ENCODE measurements around the gene DUOXA1.
"Not testable (repeated sequence)": the region's sequence is repeated elsewhere in the genome, so short reads cannot be mapped to it uniquely, and the experiment has no call there.

DUOXA1 gene

GRCh38 chr15:45112591-45113379, 16.9 kb downstream of the DUOXA1 start:
- DNase-seq (ENCODE audit: low read depth in 2 of 2) = no peak

DNA sequence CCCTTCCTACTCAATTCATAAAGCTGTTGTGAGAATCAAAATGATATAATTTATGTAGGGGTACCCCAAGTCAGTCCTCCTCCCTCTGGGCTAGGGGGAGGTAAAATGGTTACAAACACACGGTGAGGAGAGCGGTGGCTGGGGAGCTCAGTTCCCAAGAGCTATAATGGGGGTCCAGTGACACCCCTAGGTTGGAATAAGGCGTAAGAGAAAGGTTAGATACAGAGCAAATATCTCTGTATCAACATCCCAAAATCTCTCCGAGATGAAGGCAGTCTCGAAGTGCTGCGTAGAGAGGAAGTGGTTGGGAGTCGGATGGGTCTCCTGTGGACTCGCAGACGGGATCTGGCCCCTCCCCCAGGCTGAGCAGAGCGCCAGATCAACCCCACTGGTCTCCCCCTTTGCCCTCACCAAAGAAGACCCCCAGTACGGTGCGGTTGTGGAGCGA, 17.5 kb downstream of the DUOXA1 start:
- no peak for DNase-seq (ENCODE audit: low read depth in 2 of 2)

- DNase-seq (ENCODE audit: low read depth in 2 of 2) = no peak
Measured at GRCh38 chr15:45111390-45112142, 18.1 kb downstream of the DUOXA1 start.

- no peak for DNase-seq (ENCODE audit: low read depth in 2 of 2)
Measured at GRCh38 chr15:45110256-45110820, 19.3 kb downstream of the DUOXA1 start.

- no peak for DNase-seq (ENCODE audit: low read depth in 2 of 2)
Measured at GRCh38 chr15:45107941-45108630, 21.6 kb downstream of the DUOXA1 start.

- no peak for DNase-seq (ENCODE audit: low read depth in 2 of 2)
Measured at GRCh38 chr15:45106002-45106790, 23.5 kb downstream of the DUOXA1 start.

DNA sequence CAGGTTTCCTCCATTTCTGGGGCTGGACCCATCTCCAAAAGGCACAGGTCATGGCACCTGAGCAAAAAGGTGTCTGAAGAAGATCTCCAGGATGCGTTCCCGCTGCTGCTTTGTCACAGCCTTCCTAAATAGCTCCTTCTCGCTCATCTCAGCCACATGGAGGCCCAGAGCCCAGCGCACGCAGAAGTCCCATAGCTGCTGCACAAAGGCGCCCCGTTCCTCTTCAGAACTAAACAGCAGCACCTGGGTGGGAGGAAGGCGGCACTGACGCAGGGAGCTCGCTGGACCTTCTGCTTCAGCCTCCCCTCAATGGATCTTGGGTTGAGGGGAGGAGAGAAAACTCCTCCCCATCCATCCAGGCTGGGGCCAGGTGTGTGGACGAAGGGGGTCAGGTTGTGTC, 24.1 kb downstream of the DUOXA1 start:
- DNase-seq (ENCODE audit: low read depth in 2 of 2) = no peak

DNA sequence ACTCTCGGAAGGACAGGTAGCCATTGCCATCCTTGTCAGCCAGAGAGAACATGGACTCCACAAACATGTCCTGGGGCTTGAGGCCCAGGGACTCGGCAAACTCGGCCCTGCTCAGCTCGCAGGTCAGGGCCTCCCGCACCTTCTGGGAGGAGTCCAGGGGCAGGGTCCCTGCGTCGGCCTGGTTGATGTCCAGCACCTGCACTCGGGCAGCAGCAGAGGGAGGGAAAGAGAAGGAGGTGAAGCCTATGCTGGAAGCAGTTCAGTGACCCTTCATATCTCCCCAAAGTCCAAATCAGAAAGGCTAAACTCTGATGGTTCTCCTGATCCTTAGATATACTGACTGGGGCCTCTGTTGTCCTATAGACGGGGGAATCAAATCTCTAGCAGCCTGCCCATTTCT, 25.5 kb downstream of the DUOXA1 start:
- DNase-seq (ENCODE audit: low read depth in 2 of 2) = not testable (repeated sequence)

GRCh38 chr15:45102226-45102625, 27.5 kb downstream of the DUOXA1 start:
- DNase-seq (ENCODE audit: low read depth in 2 of 2) = no peak

- DNase-seq (ENCODE audit: low read depth in 2 of 2) = no peak
Measured at GRCh38 chr15:45101749-45102148, 27.9 kb downstream of the DUOXA1 start.

DNA sequence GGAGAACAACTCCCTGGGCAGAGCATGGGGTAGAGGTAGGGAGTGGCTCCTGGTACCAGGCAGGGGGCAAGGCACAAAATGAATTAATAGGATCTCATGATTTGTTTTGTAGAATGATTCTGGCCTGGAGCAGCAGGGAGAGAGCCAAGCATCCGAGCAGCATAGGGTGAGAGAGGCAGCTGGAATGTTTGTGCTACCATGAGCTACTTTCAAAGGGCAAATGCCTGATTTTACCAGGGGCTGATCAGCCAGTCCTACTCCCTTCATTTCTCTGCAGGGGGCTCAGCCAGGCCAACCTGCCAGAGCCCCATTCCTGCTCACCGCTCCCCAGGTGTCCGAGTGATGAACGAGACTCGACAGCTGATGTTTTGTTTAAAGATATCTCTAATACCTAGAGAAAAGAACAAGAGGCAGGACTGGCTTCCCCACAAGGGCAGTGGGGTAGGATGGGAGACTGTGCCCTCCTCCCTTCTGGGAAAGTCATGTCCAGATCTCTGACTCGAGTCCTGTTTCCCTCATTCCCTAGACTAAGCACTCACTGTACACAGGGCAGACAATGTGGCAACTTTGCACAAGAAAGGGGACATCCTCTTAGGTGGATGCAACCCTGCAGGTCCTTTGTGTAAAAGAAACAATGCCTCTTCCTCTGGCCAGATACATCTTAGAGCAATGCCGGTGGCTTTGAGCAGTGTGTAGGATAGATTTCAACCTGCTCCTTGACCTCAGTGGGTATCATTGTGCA, 28.6 kb downstream of the DUOXA1 start:
- no peak for DNase-seq (ENCODE audit: low read depth in 2 of 2)

GRCh38 chr15:45099549-45100165, 30.0 kb downstream of the DUOXA1 start:
- DNase-seq (ENCODE audit: low read depth in 2 of 2) = no peak

GRCh38 chr15:45097466-45097865, 32.2 kb downstream of the DUOXA1 start:
- DNase-seq (ENCODE audit: low read depth in 2 of 2) = no peak

DNA sequence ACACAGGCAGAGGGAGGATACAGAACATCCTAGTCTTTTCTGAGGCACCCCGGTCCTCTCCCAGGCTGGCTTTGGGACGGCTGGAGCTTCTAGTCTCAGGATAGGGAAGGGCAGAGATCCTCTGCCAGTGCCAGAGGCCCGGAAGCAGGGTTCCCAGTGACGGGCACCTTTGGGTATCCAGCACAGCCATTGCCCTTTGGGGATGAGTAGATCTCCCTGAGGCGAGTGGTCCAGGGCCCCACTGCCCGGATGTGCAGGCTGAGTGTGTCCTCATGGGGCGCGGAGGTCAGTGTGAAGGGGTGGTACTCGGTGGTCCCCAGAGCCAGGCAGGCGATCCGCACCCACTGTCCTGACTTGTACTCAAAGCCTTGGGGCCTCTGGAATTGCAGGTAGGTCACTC, 34.0 kb downstream of the DUOXA1 start:
- DNase-seq (ENCODE audit: low read depth in 2 of 2) = no peak

DNA sequence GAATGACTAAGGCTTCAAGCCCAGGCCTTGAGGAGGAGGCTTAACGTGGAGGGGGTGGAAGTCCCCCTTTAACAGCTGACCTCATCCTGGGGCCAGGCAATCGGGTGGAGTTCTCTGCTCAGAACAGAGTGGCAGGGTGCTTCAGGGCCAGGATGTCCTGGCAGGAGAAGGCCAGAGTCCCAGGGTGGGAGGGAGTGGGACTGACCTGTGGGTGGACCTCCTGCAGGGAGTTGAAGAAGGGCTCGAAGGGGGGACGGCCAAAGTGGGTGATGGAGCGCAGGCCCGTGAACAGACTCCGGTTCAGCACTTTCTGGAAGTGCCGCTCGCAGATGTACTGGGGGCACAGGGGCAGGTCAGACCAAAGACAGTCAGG, 35.3 kb downstream of the DUOXA1 start:
- DNase-seq (ENCODE audit: low read depth in 2 of 2) = no peak

DNA sequence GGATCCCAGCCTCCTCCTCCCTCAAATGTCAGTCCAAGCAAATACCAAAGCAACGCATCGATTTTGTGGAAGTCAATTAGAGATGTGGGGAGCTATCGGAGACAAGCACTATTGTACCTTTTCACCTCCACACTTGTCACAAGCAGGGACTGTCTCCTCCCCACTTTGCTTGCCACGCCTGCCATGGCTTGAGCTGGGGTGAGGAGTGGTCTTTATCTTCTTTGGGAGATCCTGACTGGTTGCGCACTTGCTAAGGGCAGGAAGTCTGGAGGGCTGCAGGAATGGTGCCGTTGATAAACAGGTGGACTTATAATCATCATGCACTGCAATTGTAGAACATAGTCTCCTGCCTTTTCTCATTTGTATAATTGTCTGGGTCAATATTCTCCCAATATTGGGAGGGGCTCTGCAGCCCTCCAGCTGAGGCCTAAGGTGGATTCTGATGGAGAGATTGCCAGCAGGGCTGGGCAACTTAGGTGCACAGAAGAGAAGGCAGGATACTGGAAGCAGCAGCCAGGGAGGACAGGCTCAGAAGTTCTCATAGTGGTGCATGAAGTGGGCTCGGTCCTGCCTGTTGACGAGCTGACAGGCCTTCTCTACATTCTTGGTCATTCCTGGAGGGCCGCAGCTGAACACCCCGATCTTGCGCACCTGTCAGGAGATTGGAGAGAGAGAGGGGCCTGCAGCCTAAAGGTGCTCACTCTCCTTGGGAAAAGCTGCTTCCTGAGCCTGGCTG, 35.9 kb downstream of the DUOXA1 start:
- DNase-seq (ENCODE audit: low read depth in 2 of 2) = no peak

DNA sequence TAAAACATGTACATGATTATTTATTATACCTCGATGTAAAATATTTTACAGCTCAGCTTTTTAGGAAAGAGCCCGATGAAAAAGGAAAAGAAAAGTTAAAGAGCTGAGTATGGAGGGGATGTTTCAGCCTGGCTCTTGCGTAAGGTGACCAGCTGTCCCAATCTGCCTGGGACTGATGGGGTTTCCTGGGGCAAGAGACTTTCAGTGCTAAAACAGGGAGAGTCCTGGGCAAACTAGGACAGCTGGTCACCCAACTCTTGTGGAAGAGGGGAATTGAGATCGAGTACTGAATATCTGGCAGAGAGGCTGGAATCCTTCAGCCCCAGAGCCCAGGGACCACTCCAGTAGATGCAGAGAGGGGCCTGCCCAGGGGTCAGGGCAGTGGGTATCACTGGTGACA, 36.7 kb downstream of the DUOXA1 start:
- DNase-seq (ENCODE audit: low read depth in 2 of 2) = no peak

DNA sequence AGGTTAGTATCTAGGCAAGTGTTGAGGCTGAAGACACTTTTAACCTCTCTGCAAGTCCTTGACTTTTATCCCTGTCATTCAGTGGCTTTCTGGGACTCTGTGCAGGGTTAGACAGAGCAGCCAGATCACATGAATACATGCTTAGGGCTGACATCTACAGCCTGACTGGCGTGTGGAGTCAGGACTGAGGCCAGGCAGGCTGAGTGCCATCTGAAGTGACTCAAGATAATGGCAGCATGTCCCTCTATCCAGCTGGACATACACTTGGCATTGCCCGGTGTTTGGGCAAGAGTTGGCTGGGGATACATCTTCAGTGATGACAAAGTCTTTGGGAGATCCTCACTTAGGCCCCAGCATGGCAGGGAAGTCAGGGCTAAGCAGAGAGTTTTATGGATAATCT, 38.1 kb downstream of the DUOXA1 start:
- DNase-seq (ENCODE audit: low read depth in 2 of 2) = no peak

DNA sequence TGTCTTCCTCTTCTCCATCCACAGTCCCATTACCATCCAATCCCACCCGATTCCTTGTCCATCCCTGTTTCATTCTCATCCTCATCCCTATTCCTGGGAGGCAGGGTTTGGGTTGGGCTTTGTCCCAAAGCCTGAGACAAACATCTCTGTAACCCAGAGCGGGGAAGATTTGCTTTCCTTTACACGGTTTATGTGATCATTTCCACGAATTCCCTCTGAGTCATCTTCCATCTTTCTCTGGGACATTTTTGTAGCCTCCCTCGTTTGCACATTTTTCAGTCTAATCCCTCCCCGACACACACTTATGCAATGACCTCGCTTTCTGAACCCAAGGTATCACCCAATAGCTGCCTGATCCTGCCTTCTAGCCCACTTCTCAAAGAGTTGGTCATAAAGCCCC, 38.5 kb downstream of the DUOXA1 start:
- no peak for DNase-seq (ENCODE audit: low read depth in 2 of 2)

Measured in stimulated activated CD4-positive, alpha-beta T cell treated with anti-CD3 and anti-CD28 coated beads, Interleukin-12 subunit alpha, Interleukin-12 subunit beta, amount 100 ng/mL, for 24 hours (primary cell).